ENCODE measurements around the gene OR2B2. TPM values are rescaled to one million over a fixed set of nuclear protein-coding genes. Genes with fewer than 3 reads are reported as not detected.
"Not testable (repeated sequence)": the region's sequence is repeated elsewhere in the genome, so short reads cannot be mapped to it uniquely, and the experiment has no call there.

The OR2B2 gene
- total RNA-seq, 1 experiment from 2014 or later, result not detected

DNA sequence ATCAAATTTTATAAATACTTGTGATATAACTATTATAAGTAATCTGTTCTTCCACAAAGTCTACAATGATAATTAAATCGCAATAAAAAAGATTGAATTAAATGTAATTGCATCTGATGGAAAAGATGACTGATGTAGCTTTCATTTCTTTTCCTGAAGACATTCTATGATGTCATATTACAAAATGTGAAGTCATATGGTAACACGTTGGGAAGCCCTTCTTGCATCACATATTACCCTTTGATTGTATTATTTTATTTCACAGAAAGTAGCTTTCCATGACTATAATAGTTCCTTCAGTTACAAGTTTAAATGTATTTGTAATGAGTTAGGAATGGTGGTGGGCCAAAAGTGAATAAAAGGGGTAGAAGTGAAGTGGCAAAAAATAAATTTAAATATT, 19.0 kb upstream of the OR2B2 start:
- Mint-ChIP-seq H3K9me3 (ENCODE audit: unreplicated experiment) (peaks cover 16% of the 10 kb centered on the region), H3K4me1 (ENCODE audit: low read depth, unreplicated experiment) (no peaks in the 10 kb centered on the region), H3K27ac (ENCODE audit: unreplicated experiment) (no peak overlapping the region), H3K36me3 (ENCODE audit: insufficient read depth, unreplicated experiment) (no peaks in the 10 kb centered on the region), H3K4me3 (ENCODE audit: unreplicated experiment) (no peak overlapping the region), H3K27me3 (ENCODE audit: insufficient read depth, unreplicated experiment) (no peaks in the 10 kb centered on the region)
- intact Hi-C loops (cut with micrococcal nuclease; ENCODE audit: unreplicated experiment), result no loop called here
- no peak for TF ChIP-seq CTCF (IDR thresholded peaks at IDR 0.05; ENCODE audit: insufficient read depth in 1 of 2, low read depth in 1 of 2, low read length in 1 of 2, severe bottlenecking in 1 of 2, unreplicated experiment in 1 of 2)
- H3K4me1 ChIP-seq, result no peaks in the 10 kb centered on the region
- no TSS peak for BruUV-seq (replicated peaks)
- ChIA-PET CTCF (no interaction called here), POLR2A (no interaction called here)
- H3K27me3 ChIP-seq (replicated peaks; ENCODE audit: control insufficient read depth, insufficient read depth, low read length), result no peaks in the 10 kb centered on the region
- no peaks in the 10 kb centered on the region for H3K9me3 ChIP-seq
- no peak overlapping the region for H3K4me3 ChIP-seq (ENCODE audit: low read depth, low read length)
- DNase-seq, result no peak
- H3K36me3 ChIP-seq (ENCODE audit: control insufficient read depth, insufficient read depth, low read length), result no peaks in the 10 kb centered on the region

- H3K27ac Mint-ChIP-seq (ENCODE audit: unreplicated experiment); CTCF ChIA-PET; H3K4me3 Mint-ChIP-seq (ENCODE audit: unreplicated experiment); POLR2A ChIA-PET; H3K27me3 ChIP-seq (replicated peaks; ENCODE audit: control insufficient read depth, insufficient read depth, low read length); BruUV-seq (replicated peaks); H3K9me3 ChIP-seq; H3K36me3 ChIP-seq (ENCODE audit: control insufficient read depth, insufficient read depth, low read length); intact Hi-C loops (cut with micrococcal nuclease; ENCODE audit: unreplicated experiment); DNase-seq; H3K27me3 Mint-ChIP-seq (ENCODE audit: insufficient read depth, unreplicated experiment); H3K4me1 Mint-ChIP-seq (ENCODE audit: low read depth, unreplicated experiment); H3K4me1 ChIP-seq; H3K4me3 ChIP-seq (ENCODE audit: low read depth, low read length); H3K36me3 Mint-ChIP-seq (ENCODE audit: insufficient read depth, unreplicated experiment): not testable (repeated sequence)
- H3K9me3 Mint-ChIP-seq (ENCODE audit: unreplicated experiment), result peaks cover 16% of the 10 kb centered on the region
Measured at GRCh38 chr6:27929930-27930329, 17.7 kb upstream of the OR2B2 start.

- H3K27ac Mint-ChIP-seq (ENCODE audit: unreplicated experiment); CTCF ChIA-PET; H3K4me3 Mint-ChIP-seq (ENCODE audit: unreplicated experiment); H3K27me3 Mint-ChIP-seq (ENCODE audit: insufficient read depth, unreplicated experiment); H3K4me1 ChIP-seq; H3K4me3 ChIP-seq (ENCODE audit: low read depth, low read length); H3K36me3 ChIP-seq (ENCODE audit: control insufficient read depth, insufficient read depth, low read length); H3K36me3 Mint-ChIP-seq (ENCODE audit: insufficient read depth, unreplicated experiment); H3K9me3 ChIP-seq; BruUV-seq (replicated peaks); H3K4me1 Mint-ChIP-seq (ENCODE audit: low read depth, unreplicated experiment); H3K27me3 ChIP-seq (replicated peaks; ENCODE audit: control insufficient read depth, insufficient read depth, low read length); POLR2A ChIA-PET; DNase-seq; intact Hi-C loops (cut with micrococcal nuclease; ENCODE audit: unreplicated experiment): not testable (repeated sequence)
- H3K9me3 Mint-ChIP-seq (ENCODE audit: unreplicated experiment), result peaks cover 16% of the 10 kb centered on the region
Measured at GRCh38 chr6:27928041-27928440, 15.8 kb upstream of the OR2B2 start.

DNA sequence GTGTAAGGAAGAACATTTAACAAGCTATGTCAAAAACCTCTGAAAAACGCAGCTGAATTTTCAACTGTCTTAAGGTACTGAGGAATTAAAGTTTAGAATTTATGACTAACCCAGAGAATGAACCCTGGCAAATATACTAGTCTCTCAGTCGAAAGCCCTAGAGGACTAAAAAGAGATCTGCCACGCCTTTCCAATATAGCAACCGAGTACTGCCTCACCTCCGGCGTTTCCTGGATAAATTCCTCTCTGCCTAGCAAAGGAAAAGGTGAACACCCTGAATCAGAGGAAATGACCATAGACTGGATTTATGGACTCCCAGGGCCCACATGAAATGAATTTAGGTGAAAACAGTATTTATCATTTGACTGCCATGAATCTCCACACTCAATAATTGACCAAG, 12.0 kb upstream of the OR2B2 start:
- H3K36me3 Mint-ChIP-seq (ENCODE audit: insufficient read depth, unreplicated experiment), result no peaks in the 10 kb centered on the region
- Histone ChIP-seq H3K27me3 (replicated peaks; ENCODE audit: control insufficient read depth, insufficient read depth, low read length) (no peaks in the 10 kb centered on the region), H3K36me3 (ENCODE audit: control insufficient read depth, insufficient read depth, low read length) (no peaks in the 10 kb centered on the region), H3K4me1 (no peaks in the 10 kb centered on the region), H3K9me3 (no peaks in the 10 kb centered on the region), H3K4me3 (ENCODE audit: low read depth, low read length) (no peak overlapping the region)
- H3K4me3 Mint-ChIP-seq (ENCODE audit: unreplicated experiment), result no peak overlapping the region
- intact Hi-C loops (cut with micrococcal nuclease; ENCODE audit: unreplicated experiment), result no loop called here
- H3K27me3 Mint-ChIP-seq (ENCODE audit: insufficient read depth, unreplicated experiment), result peaks cover 3% of the 10 kb centered on the region
- no peaks in the 10 kb centered on the region for H3K9me3 Mint-ChIP-seq (ENCODE audit: unreplicated experiment)
- no peak for DNase-seq
- ChIA-PET POLR2A (no interaction called here), CTCF (no interaction called here)
- H3K27ac Mint-ChIP-seq (ENCODE audit: unreplicated experiment), result no peak overlapping the region
- no peak for TF ChIP-seq CTCF (IDR thresholded peaks at IDR 0.05; ENCODE audit: insufficient read depth in 1 of 2, low read depth in 1 of 2, low read length in 1 of 2, severe bottlenecking in 1 of 2, unreplicated experiment in 1 of 2)
- no TSS peak for BruUV-seq (replicated peaks)
- no peaks in the 10 kb centered on the region for H3K4me1 Mint-ChIP-seq (ENCODE audit: low read depth, unreplicated experiment)

Data from Caco-2 (cell line).